HFF-Myc (cell line): ENCODE results near the gene NCK2.

Experiments
- DNase-seq: peaks from one replicate; pipeline ENCODE4 v3.0.0-alpha.2; 2011; ENCODE audit warnings: low read depth; ENCODE audit errors: extremely low read depth
- H3K4me3 ChIP-seq: replicated peaks from 2 replicates; pipeline ENCODE4 v1.5.1; 2011; ENCODE audit warnings: low read depth, mild to moderate bottlenecking, control low read depth, low read length
- CTCF ChIP-seq: IDR thresholded peaks from 2 replicates; pipeline ENCODE4 v1.5.1; 2012; ENCODE audit warnings: mild to moderate bottlenecking, low read depth, low read length, control low read depth; ENCODE audit errors: missing control alignments

Gene NCK2

GRCh38 chr2:105843476-105844374 is 99.0 kb downstream of the NCK2 start:
- no peak overlapping the region for H3K4me3 ChIP-seq
- DNase-seq, result no peak
- TF ChIP-seq CTCF, result no peak

GRCh38 chr2:105845976-105846375 is 101.3 kb downstream of the NCK2 start:
- no peak for TF ChIP-seq CTCF
- H3K4me3 ChIP-seq, result no peak overlapping the region
- no peak for DNase-seq

GRCh38 chr2:105847056-105847455 is 102.3 kb downstream of the NCK2 start:
- TF ChIP-seq CTCF, result no peak
- DNase-seq, result no peak
- H3K4me3 ChIP-seq, result no peak overlapping the region

GRCh38 chr2:105848367-105848766 is 103.7 kb downstream of the NCK2 start:
- no peak overlapping the region for H3K4me3 ChIP-seq
- no peak for TF ChIP-seq CTCF
- no peak for DNase-seq

GRCh38 chr2:105849431-105850179 is 104.9 kb downstream of the NCK2 start:
- TF ChIP-seq CTCF, result no peak
- H3K4me3 ChIP-seq, result no peak overlapping the region
- DNase-seq, result no peak

- no peak for TF ChIP-seq CTCF
- no peak for DNase-seq
- no peak overlapping the region for H3K4me3 ChIP-seq
These were observed 107.4 kb downstream of the NCK2 start for GRCh38 chr2:105852066-105852465.
